ENCODE results near the gene NT5DC1.

NT5DC1 gene

GRCh38 chr6:116100419-116101301, at the start of gene NT5DC1:
TSS of gene NT5DC1 (plus strand) at chr6:116100853. CDS start at chr6:116100931, 78 bp downstream.
- peak; percentile 89 for DNase-seq
- ATAC-seq, result peak; percentile 96

DNA sequence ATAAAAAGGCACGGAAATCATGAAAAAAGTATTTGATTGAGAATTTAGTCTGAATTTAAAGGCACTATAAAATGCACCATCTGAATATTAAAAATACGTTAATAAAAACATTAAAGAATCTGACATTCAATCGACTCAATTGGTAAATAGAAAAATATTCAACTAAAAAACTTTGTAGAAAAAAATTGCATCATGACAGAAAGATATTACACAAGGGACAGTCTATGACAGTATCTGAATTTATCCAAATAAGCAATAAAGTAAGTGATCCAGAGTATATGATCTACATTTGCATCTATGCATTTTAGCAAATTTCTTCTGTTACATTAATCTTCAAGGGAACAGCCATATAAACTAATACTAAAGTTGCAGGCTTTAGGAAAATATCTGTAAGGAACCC, 49.4 kb upstream of the NT5DC1 start:
- ATAC-seq (no peak), DNase-seq (no peak)

DNA sequence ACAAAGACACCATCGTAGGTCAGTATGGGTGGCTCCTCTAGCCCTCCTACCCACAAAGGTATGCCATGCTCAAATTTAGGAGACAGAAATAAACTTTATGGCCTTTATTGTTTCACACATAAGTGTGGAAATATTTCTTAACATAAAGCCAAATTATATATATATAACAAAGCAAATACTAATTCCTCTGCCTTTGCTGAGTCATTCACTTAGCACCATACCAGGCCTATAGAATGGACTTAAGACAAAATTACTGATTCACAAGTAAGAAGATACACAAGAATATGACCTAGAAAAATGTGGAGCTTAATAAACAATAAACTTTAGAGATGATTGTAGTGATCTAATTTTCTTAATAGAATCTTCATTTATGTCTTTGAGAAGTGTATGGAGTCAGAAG, 45.1 kb upstream of the NT5DC1 start:
- ATAC-seq (no peak), DNase-seq (no peak)

- ATAC-seq, result no peak
- no peak for DNase-seq
Observed at GRCh38 chr6:116057766-116058165, 42.9 kb upstream of the NT5DC1 start.

DNA sequence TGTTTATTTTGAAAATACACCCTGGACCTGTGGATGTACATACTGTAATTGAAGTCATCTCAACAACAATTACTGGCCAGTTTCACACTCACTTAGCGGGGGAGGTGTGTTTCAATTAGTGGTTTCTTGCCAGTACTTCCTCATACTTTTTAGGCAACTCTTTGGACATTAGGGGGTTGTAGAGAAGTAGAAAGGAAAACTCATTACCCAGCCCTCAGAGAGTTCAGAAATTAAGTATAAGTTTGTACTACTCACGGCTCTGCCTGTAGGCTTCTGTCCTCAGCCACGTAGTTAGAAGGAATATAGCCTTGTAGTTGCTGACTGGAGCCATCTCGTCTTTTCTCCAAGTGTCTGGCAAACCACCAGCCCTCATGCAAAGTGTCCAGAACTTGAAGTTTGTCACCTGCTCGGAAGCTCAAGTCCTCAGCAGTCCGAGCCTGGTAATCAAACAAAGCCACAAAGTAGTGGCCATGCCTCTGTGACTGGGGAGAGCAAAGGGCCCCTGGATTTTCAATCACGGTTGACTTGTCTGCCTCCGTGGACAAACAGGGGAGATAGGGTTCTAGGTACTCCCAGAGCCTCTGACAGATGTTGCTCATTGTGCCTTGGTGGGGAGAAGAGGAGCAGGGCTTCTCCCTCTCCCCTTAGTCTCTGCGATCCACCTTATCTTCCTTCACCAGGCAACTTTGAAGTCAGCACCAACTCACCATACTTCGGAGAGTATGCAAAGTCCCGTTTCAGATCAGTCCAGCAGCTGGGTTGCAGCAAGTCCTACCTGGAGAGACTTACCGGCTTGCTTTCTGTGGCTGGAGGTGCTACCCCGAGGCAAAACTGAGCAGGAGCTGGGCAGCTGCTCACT, 40.7 kb upstream of the NT5DC1 start:
- ATAC-seq (no peak), DNase-seq (no peak)

DNA sequence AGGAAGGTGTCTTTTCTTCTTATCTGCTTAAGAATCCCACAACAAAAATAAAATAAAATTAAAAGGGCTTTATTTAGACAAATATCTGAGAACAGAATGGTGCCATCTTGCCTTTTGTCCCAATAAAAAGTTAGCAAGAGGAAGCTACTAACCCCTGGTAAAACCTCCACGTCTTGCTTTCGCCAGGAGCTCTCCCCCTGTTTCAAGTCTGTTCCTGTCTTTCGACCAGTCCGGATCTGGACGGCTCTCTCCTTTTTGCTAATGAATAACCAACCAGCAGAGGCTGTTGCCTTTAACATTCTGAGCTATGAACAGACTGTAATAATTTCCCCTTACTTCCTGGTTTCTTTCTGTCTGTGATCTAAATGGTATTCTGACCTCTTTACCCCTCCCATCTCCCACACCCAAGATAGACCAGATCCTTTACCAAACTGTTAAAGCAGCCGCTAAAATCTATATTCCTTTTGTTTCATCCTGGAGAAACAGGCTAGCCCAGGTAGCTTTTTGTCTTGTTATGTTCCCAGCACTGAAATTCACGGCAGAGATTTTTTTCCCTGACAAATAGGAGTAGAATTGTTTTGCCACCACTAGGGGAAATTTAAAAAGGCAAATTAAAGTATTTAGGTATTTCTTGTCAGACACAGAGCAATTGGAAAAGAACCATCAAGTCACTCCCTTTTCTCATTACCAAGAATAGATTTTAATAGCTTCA, 39.9 kb upstream of the NT5DC1 start, which contains the start of gene FRK:
FRK (minus strand) TSS at position 320 of the 712 bp plus-strand sequence. CDS start 580 bp downstream, outside the sequence.
- ATAC-seq (no peak), DNase-seq (no peak)

DNA sequence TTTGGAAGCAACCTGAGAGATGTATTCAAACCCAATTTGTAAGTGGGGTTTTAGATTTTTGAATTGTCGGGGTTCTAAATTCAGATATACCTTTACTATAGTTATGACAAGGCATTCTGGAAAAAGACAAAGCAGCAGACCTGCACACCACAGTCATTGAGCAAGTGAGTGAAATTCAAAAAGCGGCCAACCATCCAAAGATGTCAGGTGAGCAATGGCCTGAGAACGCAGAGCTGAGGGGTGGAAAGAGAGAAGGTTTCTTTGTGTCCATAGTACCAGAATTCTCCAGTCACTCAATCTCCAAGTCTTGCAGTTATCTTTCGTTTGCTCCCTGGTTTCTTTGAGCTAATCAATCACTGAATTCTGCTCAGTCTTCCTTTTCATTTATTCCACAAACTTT, 38.2 kb upstream of the NT5DC1 start:
- ATAC-seq (no peak), DNase-seq (no peak)

- ATAC-seq (no peak), DNase-seq (no peak)
Observed at GRCh38 chr6:116064666-116065065, 36.0 kb upstream of the NT5DC1 start.

- no peak for ATAC-seq
- DNase-seq, result no peak
Observed at GRCh38 chr6:116066789-116067188, 33.9 kb upstream of the NT5DC1 start.

DNA sequence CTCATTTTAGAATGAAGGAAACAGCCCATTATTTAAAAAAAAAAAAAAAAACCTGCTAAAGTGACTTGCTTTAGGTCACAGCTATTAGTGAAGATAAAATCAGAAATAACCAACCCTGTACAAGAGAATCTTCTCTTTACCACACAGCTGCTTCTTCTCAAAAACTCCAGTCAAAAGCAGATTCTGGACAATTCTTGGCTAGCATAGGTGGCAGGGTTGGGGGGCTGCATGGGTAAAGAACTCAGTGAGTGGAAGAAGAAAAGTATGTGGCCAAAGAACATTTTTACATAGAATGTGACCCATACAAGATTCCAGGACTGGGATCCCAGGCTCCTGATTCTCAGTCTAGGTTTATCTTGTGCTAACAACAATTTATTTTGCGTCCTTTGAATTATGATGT, 30.6 kb upstream of the NT5DC1 start:
- DNase-seq (no peak), ATAC-seq (no peak)

- no peak for ATAC-seq
- DNase-seq, result no peak
Observed at GRCh38 chr6:116070616-116071389, 29.9 kb upstream of the NT5DC1 start.

- ATAC-seq (no peak), DNase-seq (no peak)
Observed at GRCh38 chr6:116072368-116072767, 28.3 kb upstream of the NT5DC1 start.

DNA sequence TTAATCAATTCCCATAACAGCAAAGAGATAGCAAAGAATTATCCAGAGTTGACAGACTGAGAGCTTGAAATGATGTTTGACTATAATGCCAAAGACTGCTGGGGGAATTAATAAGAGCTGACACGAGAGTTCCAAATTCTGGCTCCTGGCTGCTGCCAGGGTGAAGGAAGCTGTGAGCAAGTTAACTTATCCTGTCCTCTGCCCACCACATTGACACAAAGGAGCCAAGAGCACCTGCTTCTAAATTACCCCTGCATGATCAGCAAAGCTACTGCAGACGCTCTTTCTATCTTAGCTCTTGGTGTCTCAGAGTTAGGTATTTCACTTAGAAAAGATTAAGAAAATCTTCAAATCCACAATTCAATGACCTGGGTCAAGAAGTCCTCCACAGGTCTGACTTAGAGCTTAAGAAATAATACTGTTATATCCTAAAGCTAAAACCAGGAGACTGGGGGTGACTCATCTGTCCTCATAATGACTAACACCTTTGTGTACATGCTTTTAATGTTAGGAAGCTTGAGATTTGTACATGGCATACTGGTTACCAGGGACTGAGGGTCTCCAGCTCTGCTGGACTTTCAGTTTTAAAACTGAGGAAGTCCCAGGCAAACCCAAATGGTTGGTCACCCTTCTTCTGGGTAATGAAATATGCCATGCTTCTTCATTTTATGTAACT, 26.8 kb upstream of the NT5DC1 start:
- ATAC-seq, result no peak

GRCh38 chr6:116074732-116075390, 25.8 kb upstream of the NT5DC1 start:
- no peak for ATAC-seq

More for the DNA sequence above, 26.8 kb upstream of the NT5DC1 start:
- DNase-seq, result no peak

DNA sequence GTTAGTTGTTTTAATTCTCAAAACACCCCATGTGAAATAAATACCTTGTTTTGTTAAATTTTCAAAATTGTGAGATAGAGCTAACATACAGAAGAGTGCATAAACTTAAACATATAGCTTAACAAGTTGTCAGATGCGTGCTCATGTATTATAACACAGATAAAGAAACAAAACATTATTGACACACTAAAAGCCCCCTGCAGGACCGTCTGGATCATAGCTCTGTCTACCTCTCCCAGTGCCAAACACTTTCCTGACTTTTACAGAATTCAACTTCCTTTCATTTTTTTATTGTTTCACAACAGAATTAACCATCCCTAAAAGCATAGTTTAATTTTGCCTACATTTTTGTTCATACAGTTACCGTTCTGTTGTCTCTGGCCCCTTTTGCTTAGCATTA, 22.1 kb upstream of the NT5DC1 start:
- DNase-seq, result no peak
- ATAC-seq, result no peak

More at GRCh38 chr6:116074732-116075390, 25.8 kb upstream of the NT5DC1 start:
- DNase-seq, result no peak

DNA sequence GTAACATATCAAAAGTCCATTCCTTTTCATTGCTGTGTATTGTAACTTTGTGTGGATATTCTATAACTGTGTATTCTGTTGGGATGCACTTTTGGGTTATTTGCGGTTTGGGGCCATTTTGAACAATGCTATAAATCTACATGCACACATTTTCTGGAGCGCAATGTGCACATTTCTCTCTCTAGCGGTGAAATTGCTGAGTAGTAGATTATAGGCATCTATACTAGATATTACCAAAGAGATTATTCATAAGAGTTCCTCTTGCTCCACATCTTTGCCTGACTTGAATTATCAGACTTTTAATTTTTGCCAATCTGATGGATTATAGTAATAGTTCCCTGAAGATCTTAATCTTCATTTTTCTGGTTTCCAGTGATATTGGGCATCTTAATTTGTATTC, 21.7 kb upstream of the NT5DC1 start:
- DNase-seq, result no peak
- ATAC-seq, result no peak

DNA sequence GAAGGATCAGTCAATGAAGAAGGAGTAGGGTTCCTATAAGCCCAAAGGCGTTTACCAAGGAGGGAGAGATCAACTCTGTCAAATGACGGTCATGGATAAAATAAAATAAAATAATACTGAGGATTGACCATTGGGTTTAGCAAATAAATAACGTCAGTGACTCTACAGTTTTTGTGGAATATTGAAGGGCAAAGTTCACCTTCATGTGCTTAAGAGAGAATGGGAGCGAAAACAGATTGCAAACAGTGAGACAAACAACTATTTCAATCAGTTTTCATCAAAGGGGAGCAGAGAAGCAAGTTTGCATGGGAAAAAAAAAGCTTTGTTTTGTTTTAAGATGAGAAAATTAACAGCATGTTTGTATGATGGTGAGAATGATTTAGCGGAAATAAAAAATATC, 17.6 kb upstream of the NT5DC1 start:
- no peak for DNase-seq
- no peak for ATAC-seq

DNA sequence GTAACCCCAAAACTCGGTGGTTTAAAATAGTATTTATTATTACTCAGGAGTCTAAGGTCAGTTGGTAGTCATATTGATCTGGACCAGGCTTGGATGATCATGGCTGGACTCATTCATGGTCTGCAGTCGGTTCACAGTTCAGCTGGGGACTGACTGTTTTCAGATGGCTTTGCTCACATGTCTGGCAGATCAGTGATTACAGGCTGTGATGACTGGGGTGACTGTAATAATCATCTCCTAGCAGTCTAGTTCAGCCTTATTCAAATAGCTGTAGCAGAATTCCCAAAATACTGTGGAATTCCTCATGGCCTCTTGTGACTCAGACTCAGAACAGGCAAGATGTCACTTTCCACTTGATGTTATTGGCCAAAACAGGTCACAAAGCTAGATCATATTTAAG, 16.4 kb upstream of the NT5DC1 start:
- DNase-seq, result no peak
- no peak for ATAC-seq

DNA sequence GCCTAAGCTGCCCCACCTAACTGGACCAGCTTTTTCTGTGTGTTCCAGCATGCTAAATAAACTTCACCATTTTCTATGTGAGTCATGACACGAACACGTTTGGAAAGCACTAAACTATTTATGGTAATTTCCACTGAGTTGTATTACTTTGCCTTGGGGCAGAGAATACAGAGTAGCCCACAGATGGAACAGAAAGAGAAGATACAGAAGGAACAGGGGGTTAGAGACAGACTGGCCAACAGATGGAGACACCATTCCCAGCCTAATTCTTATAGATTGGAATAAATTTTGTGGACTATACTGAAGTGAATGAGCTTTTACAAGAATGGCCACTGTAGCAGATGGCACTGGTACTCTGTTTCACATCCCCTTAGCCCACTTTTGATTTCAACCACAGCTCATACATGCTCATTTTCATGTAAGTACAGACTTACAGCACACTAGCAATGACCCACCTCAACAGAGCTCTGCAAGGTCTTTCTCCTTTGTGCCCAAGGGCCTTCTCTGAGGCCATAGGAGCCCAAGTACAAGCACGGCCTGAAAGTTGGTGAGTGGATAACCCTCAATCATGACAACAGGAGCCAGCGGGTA, 13.1 kb upstream of the NT5DC1 start:
- ATAC-seq (peak; percentile 52), DNase-seq (no peak)

- no peak for ATAC-seq
- DNase-seq, result no peak
Observed at GRCh38 chr6:116088946-116089345, 11.7 kb upstream of the NT5DC1 start.
